WTC11 (cell line): Measurements from ENCODE around the gene PDE4B. TPM values are rescaled to one million over a fixed set of nuclear protein-coding genes. Genes with fewer than 3 reads are reported as not detected.

Source experiments
- ATAC-seq: fragments of 200-7000 bp; cut with Tn5 transposase; 2 replicates; pipeline ENCODE4 v1.10.0; 2021; ENCODE audit warnings: mild to moderate bottlenecking, moderate library complexity
- CTCF ChIA-PET: fragments of 300-600 bp; sonication (Branson Sonifier 250); formaldehyde crosslinking; loops from one replicate; lab custom pipeline; 2021; ENCODE audit warnings: antibody characterized with exemption; lab: Charles Lee
- POLR2A ChIA-PET: fragments of 350-600 bp; sonication (Branson Sonifier 250); formaldehyde crosslinking; loops from one replicate; lab custom pipeline; 2021; ENCODE audit warnings: antibody characterized with exemption; lab: Charles Lee
- DNase-seq: peaks from one replicate; pipeline ENCODE4 v3.0.0; 2021; ENCODE audit warnings: low spot score
- H3K27ac Mint-ChIP-seq: 2 replicates; pipeline ENCODE4 v1.8.0; 2021; ENCODE audit warnings: mixed read lengths
- H3K27me3 Mint-ChIP-seq: 2 replicates; pipeline ENCODE4 v1.8.0; 2021; ENCODE audit warnings: low read depth, mild to moderate bottlenecking, moderate library complexity, mixed read lengths
- H3K36me3 Mint-ChIP-seq: 2 replicates; pipeline ENCODE4 v1.8.0; 2021; ENCODE audit warnings: mixed read lengths
- H3K4me1 Mint-ChIP-seq: 2 replicates; pipeline ENCODE4 v1.8.0; 2022; ENCODE audit warnings: mixed read lengths
- H3K4me3 Mint-ChIP-seq: 2 replicates; pipeline ENCODE4 v1.8.0; 2021; ENCODE audit warnings: mild to moderate bottlenecking, moderate library complexity, mixed read lengths
- H3K9me3 Mint-ChIP-seq: 2 replicates; pipeline ENCODE4 v1.8.0; 2021; ENCODE audit warnings: mixed read lengths
- ESRRA ChIP-seq: sonication (generic); formaldehyde crosslinking; IDR thresholded peaks from 2 replicates; pipeline ENCODE4 v1.8.1; 2022; ENCODE audit warnings: mild to moderate bottlenecking, missing genetic modification reagents, borderline replicate concordance
- FOXP1 ChIP-seq: sonication (generic); formaldehyde crosslinking; IDR thresholded peaks from 2 replicates; pipeline ENCODE4 v1.8.0; 2022; ENCODE audit warnings: missing genetic modification reagents, mild to moderate bottlenecking, moderate library complexity, borderline replicate concordance
- GTF2I ChIP-seq: fragments of 250-450 bp; sonication (Bioruptor Pico); conservative IDR thresholded peaks from 2 replicates; pipeline ENCODE4 v1.4.0; 2021; ENCODE audit warnings: mild to moderate bottlenecking
- HMGA2 ChIP-seq: fragments of 250-450 bp; sonication (Bioruptor Pico); IDR thresholded peaks from 2 replicates; pipeline ENCODE4 v1.4.0; 2021; ENCODE audit warnings: mild to moderate bottlenecking, moderate library complexity
- MYBL2 ChIP-seq: sonication (generic); formaldehyde crosslinking; IDR thresholded peaks from 2 replicates; pipeline ENCODE4 v1.8.1; 2023; ENCODE audit warnings: mild to moderate bottlenecking, moderate library complexity, missing genetic modification reagents
- NFYB ChIP-seq: sonication (generic); formaldehyde crosslinking; conservative IDR thresholded peaks from 2 replicates; pipeline ENCODE4 v1.8.0; 2022; ENCODE audit warnings: low read depth, missing genetic modification reagents
- NR3C1 ChIP-seq: sonication (generic); formaldehyde crosslinking; conservative IDR thresholded peaks from 2 replicates; pipeline ENCODE4 v1.8.1; 2023; ENCODE audit warnings: low read depth, mild to moderate bottlenecking, missing genetic modification reagents
- PRRX2 ChIP-seq: fragments of 250-450 bp; sonication (Bioruptor Pico); IDR thresholded peaks from 2 replicates; pipeline ENCODE4 v1.8.0; 2021; ENCODE audit warnings: mild to moderate bottlenecking
- SOX15 ChIP-seq: fragments of 250-450 bp; sonication (Bioruptor Pico); IDR thresholded peaks from 2 replicates; pipeline ENCODE4 v1.9.0; 2021; ENCODE audit warnings: mild to moderate bottlenecking
- SP1 ChIP-seq: sonication (generic); formaldehyde crosslinking; conservative IDR thresholded peaks from 2 replicates; pipeline ENCODE4 v1.8.1; 2022; ENCODE audit warnings: missing genetic modification reagents
- TP53 ChIP-seq: sonication (generic); formaldehyde crosslinking; IDR thresholded peaks from 2 replicates; pipeline ENCODE4 v1.8.1; 2023; ENCODE audit warnings: mild to moderate bottlenecking, missing genetic modification reagents
- total RNA-seq: library from RNA; stranded (reverse); gene quantifications from 3 replicates; pipeline ENCODE4 v1.2.3, GENCODE V29; 2021
- TF ChIP-seq, protein P1 (sequence below): fragments of 250-450 bp; sonication (Bioruptor Pico); IDR thresholded peaks from 2 replicates; pipeline ENCODE4 v1.9.0; 2021; ENCODE audit warnings: mild to moderate bottlenecking, borderline replicate concordance
- TF ChIP-seq, protein P2 (sequence below): sonication (generic); formaldehyde crosslinking; IDR thresholded peaks from 2 replicates; pipeline ENCODE4 v1.8.1; 2023; ENCODE audit warnings: mild to moderate bottlenecking, missing genetic modification reagents
- TF ChIP-seq, protein P3 (sequence below): sonication (generic); formaldehyde crosslinking; IDR thresholded peaks from 2 replicates; pipeline ENCODE4 v1.8.0; 2023; ENCODE audit warnings: mild to moderate bottlenecking, missing genetic modification reagents
- TF ChIP-seq, protein P4 (sequence below): sonication (generic); formaldehyde crosslinking; IDR thresholded peaks from 2 replicates; pipeline ENCODE4 v1.8.1; 2022; ENCODE audit warnings: missing genetic modification reagents, borderline replicate concordance
- TF ChIP-seq, protein P5 (sequence below): sonication (generic); formaldehyde crosslinking; IDR thresholded peaks from 2 replicates; pipeline ENCODE4 v1.8.1; 2023; ENCODE audit warnings: mild to moderate bottlenecking, missing genetic modification reagents, moderate library complexity
- TF ChIP-seq, protein P6 (sequence below): sonication (generic); formaldehyde crosslinking; IDR thresholded peaks from 2 replicates; pipeline ENCODE4 v1.8.0; 2023; ENCODE audit warnings: missing genetic modification reagents
- TF ChIP-seq, protein P7 (sequence below): sonication (generic); formaldehyde crosslinking; IDR thresholded peaks from 2 replicates; pipeline ENCODE4 v1.8.0; 2022; ENCODE audit warnings: mild to moderate bottlenecking, missing genetic modification reagents

Gene PDE4B
- total RNA-seq, 1 experiment from 2014 or later = 8.0 TPM

DNA sequence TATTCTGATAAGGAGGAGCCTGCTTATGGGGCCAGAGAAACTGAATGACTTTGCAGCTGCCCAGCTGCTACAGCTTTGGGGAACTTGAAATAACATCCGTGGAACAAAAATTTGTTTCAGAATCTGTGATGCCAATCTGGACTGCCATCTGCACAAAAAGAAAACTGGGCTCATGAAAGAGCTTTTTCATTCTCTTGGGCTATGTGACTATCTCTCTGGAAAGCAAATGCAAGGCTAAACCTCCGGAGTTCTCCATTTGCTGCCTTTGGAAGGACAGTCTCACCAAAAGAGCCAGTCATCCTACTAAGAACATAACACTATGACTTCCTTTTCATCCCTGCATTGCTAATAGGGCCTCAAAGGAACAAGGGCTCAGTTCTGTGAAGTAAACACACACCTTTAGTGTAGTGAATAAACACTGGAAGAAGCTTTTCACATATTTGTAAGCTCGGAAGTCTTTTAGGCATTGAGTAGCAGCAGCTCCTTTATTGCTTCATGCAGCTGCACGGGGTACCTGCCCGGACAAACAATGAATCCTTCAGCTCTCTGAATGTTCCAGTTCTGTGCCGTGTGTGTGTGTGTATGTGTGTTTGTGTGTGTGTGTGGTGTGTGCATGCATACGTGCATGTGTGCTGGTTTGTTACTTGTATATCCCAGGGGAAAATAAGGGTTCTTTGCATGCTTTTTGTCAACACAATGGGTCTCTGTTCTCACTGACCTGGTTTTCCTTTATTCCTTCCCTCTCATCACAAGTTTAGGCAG is 485.7 kb downstream of the PDE4B start:
- ATAC-seq (peak; percentile 33), DNase-seq (no peak)
- POLR2A ChIA-PET = interaction anchor here (1.1 kb wide), 1 partner anchor 13 kb away, joined by 3 read pairs; no protein-coding TSS in a partner anchor
- Mint-ChIP-seq H3K9me3 (no peaks in the 10 kb centered on the region), H3K27me3 (no peaks in the 10 kb centered on the region), H3K27ac (no peak overlapping the region; the same call in 1 of the 2 replicates), H3K4me1 (peaks cover 18% of the 10 kb centered on the region), H3K36me3 (no peaks in the 10 kb centered on the region), H3K4me3 (no peak overlapping the region)
- CTCF ChIA-PET = interaction anchor here (1.6 kb wide), 1 partner anchor 36 kb away, joined by 3 read pairs; no protein-coding TSS in a partner anchor
- TF ChIP-seq FOXP1 (CRISPR knock-in tag) (no peak), MYBL2 (no peak), SP1 (CRISPR knock-in tag) (no peak), TP53 (no peak), NFYB (no peak), GTF2I (no peak), PRRX2 (CRISPR knock-in tag) (no peak), HMGA2 (CRISPR knock-in tag) (no peak), ESRRA (no peak), SOX15 (CRISPR knock-in tag) (no peak), NR3C1 (CRISPR knock-in tag) (no peak)
- TF ChIP-seq, protein P1, sequence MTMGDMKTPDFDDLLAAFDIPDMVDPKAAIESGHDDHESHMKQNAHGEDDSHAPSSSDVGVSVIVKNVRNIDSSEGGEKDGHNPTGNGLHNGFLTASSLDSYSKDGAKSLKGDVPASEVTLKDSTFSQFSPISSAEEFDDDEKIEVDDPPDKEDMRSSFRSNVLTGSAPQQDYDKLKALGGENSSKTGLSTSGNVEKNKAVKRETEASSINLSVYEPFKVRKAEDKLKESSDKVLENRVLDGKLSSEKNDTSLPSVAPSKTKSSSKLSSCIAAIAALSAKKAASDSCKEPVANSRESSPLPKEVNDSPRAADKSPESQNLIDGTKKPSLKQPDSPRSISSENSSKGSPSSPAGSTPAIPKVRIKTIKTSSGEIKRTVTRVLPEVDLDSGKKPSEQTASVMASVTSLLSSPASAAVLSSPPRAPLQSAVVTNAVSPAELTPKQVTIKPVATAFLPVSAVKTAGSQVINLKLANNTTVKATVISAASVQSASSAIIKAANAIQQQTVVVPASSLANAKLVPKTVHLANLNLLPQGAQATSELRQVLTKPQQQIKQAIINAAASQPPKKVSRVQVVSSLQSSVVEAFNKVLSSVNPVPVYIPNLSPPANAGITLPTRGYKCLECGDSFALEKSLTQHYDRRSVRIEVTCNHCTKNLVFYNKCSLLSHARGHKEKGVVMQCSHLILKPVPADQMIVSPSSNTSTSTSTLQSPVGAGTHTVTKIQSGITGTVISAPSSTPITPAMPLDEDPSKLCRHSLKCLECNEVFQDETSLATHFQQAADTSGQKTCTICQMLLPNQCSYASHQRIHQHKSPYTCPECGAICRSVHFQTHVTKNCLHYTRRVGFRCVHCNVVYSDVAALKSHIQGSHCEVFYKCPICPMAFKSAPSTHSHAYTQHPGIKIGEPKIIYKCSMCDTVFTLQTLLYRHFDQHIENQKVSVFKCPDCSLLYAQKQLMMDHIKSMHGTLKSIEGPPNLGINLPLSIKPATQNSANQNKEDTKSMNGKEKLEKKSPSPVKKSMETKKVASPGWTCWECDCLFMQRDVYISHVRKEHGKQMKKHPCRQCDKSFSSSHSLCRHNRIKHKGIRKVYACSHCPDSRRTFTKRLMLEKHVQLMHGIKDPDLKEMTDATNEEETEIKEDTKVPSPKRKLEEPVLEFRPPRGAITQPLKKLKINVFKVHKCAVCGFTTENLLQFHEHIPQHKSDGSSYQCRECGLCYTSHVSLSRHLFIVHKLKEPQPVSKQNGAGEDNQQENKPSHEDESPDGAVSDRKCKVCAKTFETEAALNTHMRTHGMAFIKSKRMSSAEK (CRISPR knock-in tag) = no peak
- TF ChIP-seq, protein P2, sequence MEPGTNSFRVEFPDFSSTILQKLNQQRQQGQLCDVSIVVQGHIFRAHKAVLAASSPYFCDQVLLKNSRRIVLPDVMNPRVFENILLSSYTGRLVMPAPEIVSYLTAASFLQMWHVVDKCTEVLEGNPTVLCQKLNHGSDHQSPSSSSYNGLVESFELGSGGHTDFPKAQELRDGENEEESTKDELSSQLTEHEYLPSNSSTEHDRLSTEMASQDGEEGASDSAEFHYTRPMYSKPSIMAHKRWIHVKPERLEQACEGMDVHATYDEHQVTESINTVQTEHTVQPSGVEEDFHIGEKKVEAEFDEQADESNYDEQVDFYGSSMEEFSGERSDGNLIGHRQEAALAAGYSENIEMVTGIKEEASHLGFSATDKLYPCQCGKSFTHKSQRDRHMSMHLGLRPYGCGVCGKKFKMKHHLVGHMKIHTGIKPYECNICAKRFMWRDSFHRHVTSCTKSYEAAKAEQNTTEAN (CRISPR knock-in tag) = no peak
- TF ChIP-seq, protein P3, sequence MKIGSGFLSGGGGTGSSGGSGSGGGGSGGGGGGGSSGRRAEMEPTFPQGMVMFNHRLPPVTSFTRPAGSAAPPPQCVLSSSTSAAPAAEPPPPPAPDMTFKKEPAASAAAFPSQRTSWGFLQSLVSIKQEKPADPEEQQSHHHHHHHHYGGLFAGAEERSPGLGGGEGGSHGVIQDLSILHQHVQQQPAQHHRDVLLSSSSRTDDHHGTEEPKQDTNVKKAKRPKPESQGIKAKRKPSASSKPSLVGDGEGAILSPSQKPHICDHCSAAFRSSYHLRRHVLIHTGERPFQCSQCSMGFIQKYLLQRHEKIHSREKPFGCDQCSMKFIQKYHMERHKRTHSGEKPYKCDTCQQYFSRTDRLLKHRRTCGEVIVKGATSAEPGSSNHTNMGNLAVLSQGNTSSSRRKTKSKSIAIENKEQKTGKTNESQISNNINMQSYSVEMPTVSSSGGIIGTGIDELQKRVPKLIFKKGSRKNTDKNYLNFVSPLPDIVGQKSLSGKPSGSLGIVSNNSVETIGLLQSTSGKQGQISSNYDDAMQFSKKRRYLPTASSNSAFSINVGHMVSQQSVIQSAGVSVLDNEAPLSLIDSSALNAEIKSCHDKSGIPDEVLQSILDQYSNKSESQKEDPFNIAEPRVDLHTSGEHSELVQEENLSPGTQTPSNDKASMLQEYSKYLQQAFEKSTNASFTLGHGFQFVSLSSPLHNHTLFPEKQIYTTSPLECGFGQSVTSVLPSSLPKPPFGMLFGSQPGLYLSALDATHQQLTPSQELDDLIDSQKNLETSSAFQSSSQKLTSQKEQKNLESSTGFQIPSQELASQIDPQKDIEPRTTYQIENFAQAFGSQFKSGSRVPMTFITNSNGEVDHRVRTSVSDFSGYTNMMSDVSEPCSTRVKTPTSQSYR = no peak
- TF ChIP-seq, protein P4, sequence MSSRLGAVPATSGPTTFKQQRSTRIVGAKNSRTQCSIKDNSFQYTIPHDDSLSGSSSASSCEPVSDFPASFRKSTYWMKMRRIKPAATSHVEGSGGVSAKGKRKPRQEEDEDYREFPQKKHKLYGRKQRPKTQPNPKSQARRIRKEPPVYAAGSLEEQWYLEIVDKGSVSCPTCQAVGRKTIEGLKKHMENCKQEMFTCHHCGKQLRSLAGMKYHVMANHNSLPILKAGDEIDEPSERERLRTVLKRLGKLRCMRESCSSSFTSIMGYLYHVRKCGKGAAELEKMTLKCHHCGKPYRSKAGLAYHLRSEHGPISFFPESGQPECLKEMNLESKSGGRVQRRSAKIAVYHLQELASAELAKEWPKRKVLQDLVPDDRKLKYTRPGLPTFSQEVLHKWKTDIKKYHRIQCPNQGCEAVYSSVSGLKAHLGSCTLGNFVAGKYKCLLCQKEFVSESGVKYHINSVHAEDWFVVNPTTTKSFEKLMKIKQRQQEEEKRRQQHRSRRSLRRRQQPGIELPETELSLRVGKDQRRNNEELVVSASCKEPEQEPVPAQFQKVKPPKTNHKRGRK = no peak
- TF ChIP-seq, protein P5, sequence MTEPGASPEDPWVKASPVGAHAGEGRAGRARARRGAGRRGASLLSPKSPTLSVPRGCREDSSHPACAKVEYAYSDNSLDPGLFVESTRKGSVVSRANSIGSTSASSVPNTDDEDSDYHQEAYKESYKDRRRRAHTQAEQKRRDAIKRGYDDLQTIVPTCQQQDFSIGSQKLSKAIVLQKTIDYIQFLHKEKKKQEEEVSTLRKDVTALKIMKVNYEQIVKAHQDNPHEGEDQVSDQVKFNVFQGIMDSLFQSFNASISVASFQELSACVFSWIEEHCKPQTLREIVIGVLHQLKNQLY (CRISPR knock-in tag) = no peak
- TF ChIP-seq, protein P6, sequence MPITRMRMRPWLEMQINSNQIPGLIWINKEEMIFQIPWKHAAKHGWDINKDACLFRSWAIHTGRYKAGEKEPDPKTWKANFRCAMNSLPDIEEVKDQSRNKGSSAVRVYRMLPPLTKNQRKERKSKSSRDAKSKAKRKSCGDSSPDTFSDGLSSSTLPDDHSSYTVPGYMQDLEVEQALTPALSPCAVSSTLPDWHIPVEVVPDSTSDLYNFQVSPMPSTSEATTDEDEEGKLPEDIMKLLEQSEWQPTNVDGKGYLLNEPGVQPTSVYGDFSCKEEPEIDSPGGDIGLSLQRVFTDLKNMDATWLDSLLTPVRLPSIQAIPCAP = no peak
- TF ChIP-seq, protein P7, sequence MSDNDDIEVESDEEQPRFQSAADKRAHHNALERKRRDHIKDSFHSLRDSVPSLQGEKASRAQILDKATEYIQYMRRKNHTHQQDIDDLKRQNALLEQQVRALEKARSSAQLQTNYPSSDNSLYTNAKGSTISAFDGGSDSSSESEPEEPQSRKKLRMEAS (CRISPR knock-in tag) = no peak
